SH-SY5Y (cell line): ENCODE results near the gene CFAP161.

Source experiments
- GATA2 ChIP-seq: IDR thresholded peaks from 2 replicates; pipeline ENCODE4 v1.6.1; 2011; ENCODE audit warnings: mild to moderate bottlenecking, low read depth, low read length
- GATA3 ChIP-seq: IDR thresholded peaks from 2 replicates; pipeline ENCODE4 v1.6.1; 2011; ENCODE audit warnings: low read depth, mild to moderate bottlenecking, low read length, moderate library complexity

DNA sequence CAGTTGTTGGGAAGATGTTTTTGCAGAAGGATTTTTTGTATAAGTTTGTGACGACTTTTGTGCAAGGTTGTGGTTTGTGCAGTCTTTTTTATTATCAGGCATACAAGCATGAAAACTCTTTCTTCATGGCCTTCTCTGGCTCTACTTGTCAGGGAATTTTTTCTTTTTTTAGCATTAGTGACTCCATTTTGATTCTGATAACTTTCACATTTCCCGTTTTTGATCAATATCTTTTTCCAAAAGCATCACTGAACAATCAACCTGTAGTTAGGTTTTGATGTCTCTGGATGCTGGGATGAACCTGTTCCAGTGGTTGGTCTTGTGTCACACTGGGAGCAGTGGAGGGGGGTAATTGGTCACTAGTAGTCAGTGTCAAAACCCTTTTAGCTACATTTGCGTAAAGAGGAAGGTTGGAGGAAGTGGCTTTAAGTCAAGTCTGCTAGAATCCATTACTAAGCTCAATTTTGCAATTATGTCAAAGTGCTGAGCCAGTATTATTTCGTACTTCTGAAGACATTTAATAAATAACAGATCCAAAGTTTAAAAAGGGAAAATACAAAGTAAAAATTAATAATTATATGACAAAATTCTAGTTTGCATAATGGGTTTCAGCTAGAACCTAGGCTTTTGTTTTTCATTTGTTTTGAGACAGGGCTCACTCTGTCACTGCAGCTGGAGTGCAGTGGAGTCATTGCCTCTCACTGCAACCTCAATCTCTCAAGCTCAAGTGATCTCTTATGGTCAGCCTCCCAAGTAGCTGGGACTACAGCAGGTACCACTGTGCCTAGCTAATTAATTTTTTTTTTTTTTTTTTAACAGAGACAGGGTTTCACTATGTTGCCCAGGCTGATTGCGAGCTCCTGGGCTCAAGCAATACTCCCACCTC lies 18.8 kb upstream of the CFAP161 start:
- TF ChIP-seq GATA2, result no peak
- no peak for TF ChIP-seq GATA3
